SK-N-SH (cell line): ENCODE measurements around the gene FTSJ1.

Experiments
- TAF1 ChIP-seq: IDR thresholded peaks from 2 replicates; pipeline ENCODE4 v1.6.1; 2012; ENCODE audit warnings: low read depth, mild to moderate bottlenecking, low read length, moderate library complexity, borderline replicate concordance
- TF ChIP-seq, protein P1 (sequence below): fragments of 200-600 bp; sonication (generic); IDR thresholded peaks from 2 replicates; pipeline ENCODE4 v1.6.1; 2017; ENCODE audit warnings: antibody characterized with exemption, mild to moderate bottlenecking, moderate library complexity
- TF ChIP-seq, protein P2 (sequence below): IDR thresholded peaks from 2 replicates; pipeline ENCODE4; 2012

DNA sequence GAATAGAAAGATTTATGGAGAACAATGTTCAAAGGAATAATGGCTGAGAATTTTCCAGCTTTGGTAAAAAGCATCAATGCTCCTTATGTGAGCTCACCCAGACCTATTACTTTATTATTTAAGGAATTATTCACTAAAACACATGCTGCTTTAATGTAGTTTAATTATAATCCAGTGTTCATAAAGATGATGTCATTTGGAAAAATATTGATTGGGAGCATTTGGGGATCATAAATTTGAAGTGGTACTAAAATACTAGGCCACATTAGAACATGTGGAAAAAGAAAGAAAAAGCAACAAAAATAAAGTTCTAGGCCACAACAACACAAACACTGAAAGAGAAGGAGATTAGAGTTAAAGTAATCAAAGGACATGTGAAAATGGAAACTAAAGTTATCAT is 25.9 kb upstream of the FTSJ1 start:
- TF ChIP-seq TAF1 = no peak
- TF ChIP-seq, protein P1, sequence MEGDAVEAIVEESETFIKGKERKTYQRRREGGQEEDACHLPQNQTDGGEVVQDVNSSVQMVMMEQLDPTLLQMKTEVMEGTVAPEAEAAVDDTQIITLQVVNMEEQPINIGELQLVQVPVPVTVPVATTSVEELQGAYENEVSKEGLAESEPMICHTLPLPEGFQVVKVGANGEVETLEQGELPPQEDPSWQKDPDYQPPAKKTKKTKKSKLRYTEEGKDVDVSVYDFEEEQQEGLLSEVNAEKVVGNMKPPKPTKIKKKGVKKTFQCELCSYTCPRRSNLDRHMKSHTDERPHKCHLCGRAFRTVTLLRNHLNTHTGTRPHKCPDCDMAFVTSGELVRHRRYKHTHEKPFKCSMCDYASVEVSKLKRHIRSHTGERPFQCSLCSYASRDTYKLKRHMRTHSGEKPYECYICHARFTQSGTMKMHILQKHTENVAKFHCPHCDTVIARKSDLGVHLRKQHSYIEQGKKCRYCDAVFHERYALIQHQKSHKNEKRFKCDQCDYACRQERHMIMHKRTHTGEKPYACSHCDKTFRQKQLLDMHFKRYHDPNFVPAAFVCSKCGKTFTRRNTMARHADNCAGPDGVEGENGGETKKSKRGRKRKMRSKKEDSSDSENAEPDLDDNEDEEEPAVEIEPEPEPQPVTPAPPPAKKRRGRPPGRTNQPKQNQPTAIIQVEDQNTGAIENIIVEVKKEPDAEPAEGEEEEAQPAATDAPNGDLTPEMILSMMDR = no peak
- TF ChIP-seq, protein P2, sequence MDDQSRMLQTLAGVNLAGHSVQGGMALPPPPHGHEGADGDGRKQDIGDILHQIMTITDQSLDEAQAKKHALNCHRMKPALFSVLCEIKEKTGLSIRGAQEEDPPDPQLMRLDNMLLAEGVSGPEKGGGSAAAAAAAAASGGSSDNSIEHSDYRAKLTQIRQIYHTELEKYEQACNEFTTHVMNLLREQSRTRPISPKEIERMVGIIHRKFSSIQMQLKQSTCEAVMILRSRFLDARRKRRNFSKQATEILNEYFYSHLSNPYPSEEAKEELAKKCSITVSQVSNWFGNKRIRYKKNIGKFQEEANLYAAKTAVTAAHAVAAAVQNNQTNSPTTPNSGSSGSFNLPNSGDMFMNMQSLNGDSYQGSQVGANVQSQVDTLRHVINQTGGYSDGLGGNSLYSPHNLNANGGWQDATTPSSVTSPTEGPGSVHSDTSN = no peak
